GM19193 (cell line): Measurements from ENCODE around the gene KISS1R.

Source experiments
- POLR2A ChIP-seq: IDR thresholded peaks from 4 replicates; pipeline ENCODE4 v1.6.1; 2011; ENCODE audit not compliant: insufficient read depth, insufficient read length; ENCODE audit errors: extremely low read depth

KISS1R gene

DNA sequence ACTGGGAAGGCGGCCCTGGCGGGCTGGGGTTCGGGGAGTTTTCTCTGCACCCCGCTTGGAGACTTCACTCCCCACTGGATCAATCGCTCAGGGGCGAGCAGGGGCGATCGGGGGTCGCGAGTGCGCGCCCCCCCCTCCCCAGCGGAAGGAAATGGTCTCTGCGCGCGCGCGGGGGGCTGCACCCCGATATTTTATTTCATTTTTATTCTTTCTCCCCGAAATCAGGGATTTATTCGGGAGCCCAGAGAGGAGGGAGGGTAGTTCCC, 9.1 kb downstream of the KISS1R start:
- TF ChIP-seq POLR2A, result no peak

DNA sequence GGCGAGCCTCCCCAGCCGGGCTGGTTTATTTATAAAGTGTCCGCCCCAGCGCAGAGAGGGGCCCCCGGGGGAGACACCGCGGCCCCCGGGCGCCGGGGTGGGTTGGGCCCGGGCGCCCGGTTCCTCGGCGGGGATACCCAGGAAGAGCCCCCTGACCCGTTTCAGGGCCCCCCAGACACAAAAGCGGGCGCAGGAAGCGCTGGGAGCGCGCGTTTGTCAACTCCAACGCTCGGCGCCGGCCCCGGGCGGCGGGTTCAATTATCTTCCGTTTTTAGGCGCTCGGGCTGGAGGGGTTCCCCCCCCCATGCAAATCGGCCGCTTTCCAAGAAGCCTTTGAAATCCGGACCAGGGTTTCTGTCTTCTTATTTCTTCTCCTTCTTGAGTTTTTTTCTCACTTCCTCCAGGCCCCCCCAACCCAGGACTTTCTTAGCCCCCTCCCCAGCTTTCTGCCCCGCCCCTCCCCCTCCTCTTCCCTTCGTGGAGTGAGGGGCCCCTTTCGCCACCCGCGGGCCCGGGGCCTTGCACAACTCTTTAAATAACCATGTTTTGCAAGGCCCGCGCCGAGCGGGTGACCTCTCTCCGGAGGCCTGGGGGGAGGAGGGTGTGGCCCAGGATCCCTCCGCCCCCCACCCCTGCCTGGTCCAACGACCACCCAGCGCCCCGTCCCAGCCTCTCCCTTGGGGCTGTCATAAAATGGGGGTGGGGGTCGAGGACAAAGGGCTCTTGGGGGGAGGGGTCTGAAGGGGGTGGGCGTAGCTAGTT, 9.6 kb downstream of the KISS1R start:
- TF ChIP-seq POLR2A, result peak; percentile 50

DNA sequence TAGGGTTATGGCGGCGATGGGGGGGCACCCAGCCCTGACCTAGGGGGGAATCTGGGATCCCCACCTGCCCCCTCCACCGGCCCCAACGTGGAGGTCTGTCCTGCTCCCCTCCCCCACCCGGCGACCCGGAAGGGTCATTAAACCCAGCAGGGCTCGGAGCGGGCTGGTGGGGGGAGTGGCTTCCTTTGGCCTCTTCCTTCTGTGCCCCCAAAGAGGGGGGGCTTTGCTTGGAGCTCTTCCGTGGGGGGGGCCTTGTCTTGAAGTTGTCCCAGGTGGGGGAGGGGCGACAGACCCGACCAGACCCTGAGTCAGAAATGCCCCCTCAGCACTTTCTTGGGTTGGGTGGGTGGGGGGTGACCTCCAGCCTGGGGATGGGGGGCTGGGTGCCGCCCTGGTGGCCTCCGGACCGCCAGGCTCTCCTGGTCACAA, 10.2 kb downstream of the KISS1R start:
- no peak for TF ChIP-seq POLR2A

DNA sequence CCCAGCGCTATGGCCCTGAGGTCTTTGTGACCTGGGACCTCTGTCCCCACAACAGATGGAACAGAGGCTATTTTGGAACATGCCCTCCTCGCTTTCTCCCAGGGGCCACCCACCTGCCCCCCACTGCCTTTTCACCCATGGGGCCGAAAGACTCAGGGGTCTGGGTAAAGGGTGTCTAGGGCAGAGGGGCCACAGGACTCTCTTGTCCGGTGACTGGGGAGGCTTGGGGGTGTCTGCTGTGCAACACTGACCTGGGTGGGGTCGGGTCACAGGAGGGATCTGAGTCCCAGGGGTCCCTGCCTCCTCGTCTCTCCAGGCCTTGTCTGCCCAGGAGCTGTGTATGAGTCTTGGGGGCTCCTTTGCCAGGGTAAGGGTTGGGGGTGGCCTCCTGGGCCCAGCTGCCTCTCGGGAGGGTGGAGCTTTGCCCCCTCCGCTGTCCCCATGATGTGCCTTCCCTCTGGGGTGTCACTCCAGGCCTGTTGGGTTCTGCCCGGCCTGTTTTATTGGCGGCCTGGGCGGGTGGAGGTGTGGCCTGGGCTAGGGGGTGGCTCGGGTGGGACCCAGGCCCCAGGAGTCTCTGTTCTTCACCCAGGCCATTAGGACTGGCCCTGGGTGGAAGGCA, 10.8 kb downstream of the KISS1R start:
- peak; percentile 9 for TF ChIP-seq POLR2A

DNA sequence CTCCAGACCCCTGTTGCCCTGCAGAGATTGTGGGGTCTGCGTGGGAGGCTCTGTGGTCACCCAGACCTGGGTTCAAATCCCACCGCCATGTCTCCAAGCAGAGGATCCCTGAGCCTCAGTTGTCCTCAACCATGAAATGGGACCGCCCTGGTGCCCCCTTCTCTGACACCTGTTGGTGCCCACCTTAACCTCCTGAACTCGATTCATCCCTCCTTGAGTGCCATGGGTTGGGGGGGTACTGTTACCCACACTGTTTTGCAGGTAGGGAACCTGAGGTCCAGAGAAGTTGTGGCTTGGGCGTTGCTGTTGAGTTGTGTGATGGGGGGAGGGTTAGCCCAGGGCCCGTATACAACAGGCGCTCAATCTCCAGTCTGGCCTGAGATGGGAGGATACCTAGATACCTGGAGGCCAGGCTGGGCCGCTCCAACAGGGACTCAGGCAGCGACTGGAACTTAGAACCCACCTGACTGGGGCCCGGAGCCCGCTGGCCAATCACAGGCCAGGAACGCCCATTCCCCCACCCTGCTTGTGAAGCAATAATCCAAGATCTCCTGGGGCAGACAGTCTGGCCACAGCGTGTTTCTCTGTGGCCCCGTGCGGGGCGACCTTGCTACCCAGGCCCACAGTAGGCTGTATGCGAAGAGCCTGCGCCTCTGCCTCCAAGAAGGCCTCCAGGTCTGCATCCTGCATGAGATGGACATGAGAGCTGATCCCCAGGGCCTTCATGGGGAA, 11.5 kb downstream of the KISS1R start:
- TF ChIP-seq POLR2A, result no peak

DNA sequence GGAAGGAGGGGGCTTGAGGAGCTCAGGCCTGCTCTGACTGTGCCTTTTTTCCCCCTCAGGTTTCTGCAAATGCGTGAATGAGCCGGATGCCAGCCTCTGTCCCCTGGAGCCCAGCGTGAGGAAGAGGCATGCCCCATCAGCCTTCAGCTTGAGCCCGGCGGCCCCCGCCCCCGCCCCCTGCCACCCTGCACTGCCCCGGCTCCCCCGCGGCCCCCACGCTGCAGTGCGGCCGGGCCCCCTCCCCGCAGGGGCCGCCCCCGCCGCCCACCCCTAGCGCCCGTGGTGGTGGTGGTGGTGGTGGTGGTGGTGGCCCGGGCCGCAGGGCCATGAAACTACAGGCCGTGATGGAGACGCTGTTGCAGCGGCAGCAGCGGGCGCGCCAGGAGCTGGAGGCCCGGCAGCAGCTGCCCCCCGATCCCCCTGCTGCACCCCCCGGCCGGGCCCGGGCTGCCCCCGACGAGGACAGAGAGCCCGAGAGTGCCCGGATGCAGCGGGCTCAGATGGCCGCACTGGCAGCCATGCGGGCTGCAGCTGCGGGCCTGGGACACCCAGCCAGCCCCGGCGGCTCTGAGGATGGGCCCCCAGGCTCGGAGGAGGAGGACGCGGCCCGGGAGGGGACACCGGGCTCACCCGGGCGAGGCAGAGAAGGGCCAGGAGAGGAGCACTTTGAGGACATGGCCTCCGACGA, 12.2 kb downstream of the KISS1R start:
- no peak for TF ChIP-seq POLR2A

DNA sequence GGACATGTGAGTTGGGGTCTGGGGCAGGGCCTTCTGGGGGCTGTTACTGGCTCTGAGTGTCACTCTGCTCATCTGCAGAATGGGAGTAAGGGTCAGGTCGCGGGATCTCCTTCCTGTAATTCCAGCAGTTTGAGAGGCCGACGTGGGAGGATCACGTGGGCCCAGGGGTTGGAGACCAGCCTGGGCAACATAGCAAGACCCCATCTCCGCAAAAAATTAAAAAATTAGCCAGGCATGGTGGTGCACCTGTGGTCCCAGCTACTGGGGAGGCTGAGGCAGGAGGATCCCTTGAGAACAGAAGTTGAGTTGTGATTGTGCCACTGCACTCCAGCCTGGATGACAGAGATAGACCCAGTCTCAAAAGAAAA, 12.7 kb downstream of the KISS1R start:
- no peak for TF ChIP-seq POLR2A

DNA sequence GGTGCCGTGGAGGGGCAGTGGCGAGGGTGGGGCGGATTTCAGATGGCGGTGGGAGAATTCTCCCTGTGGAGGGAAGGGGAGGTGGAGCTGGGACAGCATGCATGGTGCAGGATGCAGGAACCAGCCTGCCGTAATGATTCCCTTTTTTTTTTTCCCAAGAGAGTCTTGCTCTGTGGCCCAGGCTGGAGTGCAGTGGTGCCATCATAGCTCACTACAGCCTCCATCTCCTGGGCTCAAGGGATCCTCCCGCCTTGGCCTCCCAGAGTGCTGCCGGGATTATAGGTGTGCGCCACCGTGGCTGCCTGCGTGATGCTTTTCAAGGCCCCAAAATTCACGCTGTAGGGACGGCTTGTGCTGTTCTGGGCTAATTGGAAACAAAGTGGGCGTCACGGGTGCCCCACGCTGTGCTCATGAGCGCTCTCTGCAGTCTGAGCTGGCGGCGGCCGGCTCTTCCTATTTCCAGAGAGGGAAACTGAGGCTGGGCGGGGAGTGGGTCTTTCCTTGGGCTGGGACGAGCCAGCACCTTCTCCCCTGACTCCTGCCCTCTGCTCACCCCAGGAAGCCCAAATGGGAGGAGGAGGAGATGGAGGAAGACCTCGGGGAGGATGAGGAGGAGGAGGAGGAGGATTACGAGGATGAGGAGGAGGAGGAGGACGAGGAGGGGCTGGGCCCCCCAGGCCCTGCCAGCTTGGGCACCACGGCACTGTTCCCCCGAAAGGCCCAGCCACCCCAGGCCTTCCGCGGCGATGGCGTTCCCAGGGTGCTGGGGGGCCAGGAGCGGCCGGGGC, 14.9 kb downstream of the KISS1R start:
- TF ChIP-seq POLR2A, result no peak

DNA sequence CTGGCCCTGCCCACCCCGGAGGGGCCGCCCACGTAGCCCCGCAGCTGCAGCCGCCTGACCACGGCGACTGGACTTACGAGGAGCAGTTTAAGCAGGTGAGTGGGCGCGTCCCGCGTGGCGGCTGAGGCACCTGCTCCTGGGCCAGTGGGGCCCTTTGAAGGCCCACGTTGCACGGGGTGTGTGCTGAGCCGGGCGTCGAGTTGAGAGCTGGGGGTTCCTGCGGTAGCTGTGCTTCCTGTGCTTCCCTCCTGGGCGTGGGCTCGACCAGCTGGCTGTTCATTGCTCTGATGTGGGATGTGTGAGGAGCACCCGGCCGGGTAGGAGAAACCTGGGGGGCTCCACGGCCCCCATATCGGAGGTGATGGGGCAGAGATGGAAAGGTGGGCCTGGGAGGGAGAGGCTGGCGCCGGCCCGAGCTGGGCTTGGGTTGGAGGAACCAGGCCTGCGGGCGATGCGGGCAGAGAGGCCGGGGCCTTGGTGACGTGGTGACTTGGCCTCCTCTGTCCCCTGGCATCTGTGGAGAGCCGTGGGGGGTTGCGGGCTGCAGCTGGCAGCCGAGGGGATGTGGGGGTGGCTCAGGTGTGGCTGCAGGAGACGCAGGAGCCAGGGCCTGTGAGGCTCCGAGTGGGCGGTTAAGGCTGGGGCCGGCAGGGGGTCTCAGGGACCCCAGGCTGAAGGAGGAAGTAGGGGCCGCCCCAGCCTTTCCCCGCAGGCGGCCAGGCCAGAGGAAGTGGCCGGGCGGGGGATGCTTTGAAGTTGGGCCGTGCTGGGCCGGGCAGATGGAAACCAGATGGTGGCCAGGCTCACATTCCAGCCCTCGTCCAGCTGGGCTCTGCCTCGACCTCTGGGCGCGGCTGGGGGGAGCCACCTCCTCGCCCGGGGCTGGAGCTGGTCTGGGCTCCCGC, 15.8 kb downstream of the KISS1R start:
- TF ChIP-seq POLR2A, result peak; percentile 25

DNA sequence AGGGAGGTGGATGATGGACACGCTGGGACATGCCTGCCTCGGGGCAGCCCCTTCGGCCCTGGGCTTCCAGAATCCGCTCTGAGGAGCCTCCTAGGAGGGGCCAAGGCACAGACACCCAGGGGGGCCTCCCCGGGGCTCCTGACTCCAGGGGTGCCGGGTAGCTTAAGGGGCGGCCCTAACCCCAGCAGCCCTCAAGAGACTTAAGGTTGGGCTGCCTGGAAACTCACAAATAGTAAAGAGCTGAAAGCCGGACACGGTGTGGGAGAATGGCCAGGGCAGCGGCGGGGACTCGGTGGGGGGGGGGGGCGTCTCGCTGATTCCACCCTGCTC, 16.4 kb downstream of the KISS1R start:
- no peak for TF ChIP-seq POLR2A

DNA sequence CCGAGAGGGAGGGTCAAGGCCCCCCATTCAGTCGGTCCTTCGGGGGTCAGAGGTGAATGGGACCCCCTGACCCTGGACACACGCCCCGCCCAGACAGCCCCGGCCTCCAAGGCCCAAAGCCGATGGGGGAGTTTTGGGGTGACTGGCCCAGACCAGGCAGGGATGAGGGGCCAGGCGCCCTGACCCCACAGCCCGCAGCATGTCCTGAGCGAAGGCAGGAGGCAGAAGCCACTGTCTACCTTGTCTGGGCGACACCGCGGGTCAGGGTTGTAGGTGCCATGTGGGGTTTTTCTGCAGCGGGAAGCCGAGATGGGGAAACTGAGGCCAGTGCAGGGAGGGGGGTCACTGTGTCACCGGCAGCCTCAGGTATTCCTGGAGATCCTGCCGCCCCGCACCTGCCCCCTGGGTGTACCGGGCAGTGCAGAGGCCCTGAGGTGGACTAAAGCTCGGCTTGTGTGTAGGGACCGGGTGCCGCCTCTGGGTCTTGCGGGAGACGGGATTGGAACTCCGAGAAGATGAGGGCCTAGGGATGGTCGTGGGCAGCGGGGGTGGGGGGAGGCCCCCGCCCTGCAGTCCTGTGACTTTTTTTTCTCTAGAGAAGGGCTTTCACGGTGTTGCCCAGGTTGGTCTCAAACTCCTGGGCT, 17.2 kb downstream of the KISS1R start:
- no peak for TF ChIP-seq POLR2A

DNA sequence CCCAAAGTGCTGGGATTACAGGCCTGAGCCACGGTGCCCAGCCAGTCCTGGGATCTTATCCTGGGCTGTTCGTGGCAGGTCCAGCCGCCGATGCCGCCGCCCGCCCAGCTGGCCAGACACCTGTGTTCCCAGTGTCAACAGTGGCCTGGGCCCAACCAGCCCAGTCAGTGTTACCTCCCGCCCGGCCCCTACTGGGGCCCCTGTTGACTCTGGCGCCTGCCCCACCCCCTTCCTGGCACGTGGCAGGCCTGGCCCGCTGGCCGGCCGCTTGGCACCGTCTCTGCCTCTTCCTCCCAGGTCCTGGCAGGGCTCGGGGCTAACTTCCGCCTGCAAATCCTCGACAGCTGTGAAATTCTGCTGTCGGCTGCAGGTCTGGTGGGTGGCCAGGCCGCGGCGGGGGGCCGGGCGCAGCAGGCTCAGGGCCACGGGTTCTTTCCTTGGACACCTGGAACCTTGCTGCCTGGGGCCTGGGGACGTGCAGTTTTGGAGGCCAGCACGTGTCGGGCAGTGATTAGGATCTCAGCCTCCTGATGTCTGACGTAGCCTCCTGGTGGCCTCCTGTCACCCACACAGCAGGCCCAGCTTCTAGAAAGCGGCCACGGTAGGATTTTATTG, 17.8 kb downstream of the KISS1R start:
- TF ChIP-seq POLR2A, result no peak

DNA sequence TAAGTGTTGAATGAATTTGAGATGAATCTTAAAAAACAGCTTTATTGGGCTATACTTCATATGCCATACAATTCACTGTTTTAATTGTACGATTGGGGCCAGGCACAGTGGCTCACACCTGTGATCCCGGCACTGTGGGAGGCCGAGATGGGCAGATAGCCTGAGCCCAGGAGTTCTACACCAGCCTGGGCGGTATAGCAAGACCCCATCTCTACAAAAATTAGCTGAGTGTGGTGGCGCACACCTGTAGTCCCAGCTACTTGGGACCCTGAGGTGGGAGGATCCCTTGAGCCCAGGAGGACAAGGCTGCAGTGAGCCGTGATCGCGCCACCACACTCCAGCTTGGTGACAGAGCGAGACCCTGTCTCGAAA, 19.0 kb downstream of the KISS1R start:
- TF ChIP-seq POLR2A, result no peak
